HEK293T (cell line): ENCODE measurements around the gene MRPL43.

Experiments
- ARNT ChIP-seq: fragments of 450-650 bp; IDR thresholded peaks from 2 replicates; pipeline ENCODE4 v1.6.1; 2017; ENCODE audit warnings: mild to moderate bottlenecking
- BHLHE40 ChIP-seq: fragments of 450-650 bp; IDR thresholded peaks from 2 replicates; pipeline ENCODE4 v1.6.1; 2016; ENCODE audit warnings: mild to moderate bottlenecking, moderate library complexity, borderline replicate concordance
- CTBP1 ChIP-seq: fragments of 450-650 bp; IDR thresholded peaks from 2 replicates; pipeline ENCODE4 v1.6.1; 2016; ENCODE audit warnings: borderline replicate concordance
- ELF4 ChIP-seq: fragments of 450-650 bp; IDR thresholded peaks from 2 replicates; pipeline ENCODE4 v1.6.1; 2017; ENCODE audit warnings: antibody characterized with exemption
- FOXA1 ChIP-seq: fragments of 450-650 bp; IDR thresholded peaks from 2 replicates; pipeline ENCODE4 v1.6.1; 2016; ENCODE audit warnings: mild to moderate bottlenecking
- FOXM1 ChIP-seq: fragments of 450-650 bp; IDR thresholded peaks from 2 replicates; pipeline ENCODE4 v1.6.1; 2017; ENCODE audit warnings: mild to moderate bottlenecking, borderline replicate concordance
- LEF1 ChIP-seq: fragments of 450-650 bp; IDR thresholded peaks from 2 replicates; pipeline ENCODE4 v1.6.1; 2017; ENCODE audit warnings: mild to moderate bottlenecking, borderline replicate concordance
- NFRKB ChIP-seq: fragments of 450-650 bp; IDR thresholded peaks from 2 replicates; pipeline ENCODE4 v1.6.1; 2016; ENCODE audit warnings: mild to moderate bottlenecking, moderate library complexity
- SP1 ChIP-seq: fragments of 450-650 bp; IDR thresholded peaks from 2 replicates; pipeline ENCODE4 v1.6.1; 2017
- TARDBP ChIP-seq: fragments of 450-650 bp; IDR thresholded peaks from 2 replicates; pipeline ENCODE4 v1.6.1; 2016
- ZNF384 ChIP-seq: fragments of 450-650 bp; IDR thresholded peaks from 2 replicates; pipeline ENCODE4 v1.6.1; 2016

GRCh38 chr10:100980311-100980710 is 7.0 kb downstream of the MRPL43 start:
- no peak for TF ChIP-seq BHLHE40
- TF ChIP-seq ELF4: no peak
- TF ChIP-seq ZNF384: no peak
- no peak for TF ChIP-seq NFRKB
- no peak for TF ChIP-seq SP1
- no peak for TF ChIP-seq LEF1
- TF ChIP-seq CTBP1: no peak
- no peak for TF ChIP-seq FOXM1
- no peak for TF ChIP-seq TARDBP
- TF ChIP-seq FOXA1: no peak
- TF ChIP-seq ARNT: no peak
